ENCODE data around the gene ZBTB25. TPM values are rescaled to one million over a fixed set of nuclear protein-coding genes. Genes with fewer than 3 reads are reported as not detected.

ZBTB25 gene
- polyA plus RNA-seq, 3 donors, result 3.2 to 8.7 (median 3.9) TPM

GRCh38 chr14:64444140-64444539 lies 59.5 kb downstream of the ZBTB25 start:
- intact Hi-C loops (cut with micrococcal nuclease), result no loop called here
- Histone ChIP-seq H3K36me3 (replicated peaks in 1 of 2; ENCODE audit: control insufficient read depth in 1 of 2, insufficient read depth in 2 of 2, low read length in 2 of 2) (peaks cover 28 to 82% of the 10 kb centered on the region in 2 donors), H3K9ac (ENCODE audit: insufficient read depth, low read length, poor library complexity, severe bottlenecking) (no peak overlapping the region), H4K20me1 (ENCODE audit: insufficient read depth, low read length) (no peaks in the 10 kb centered on the region), H3K4me2 (replicated peaks; ENCODE audit: extremely low read depth, low read length, poor library complexity, severe bottlenecking) (no peak overlapping the region), H3K4me1 (ENCODE audit: control insufficient read depth in 1 of 2, insufficient read depth in 2 of 2, low read length in 2 of 2) (no peaks in the 10 kb centered on the region), H3K4me3 (replicated peaks in 1 of 3; ENCODE audit: low read depth in 2 of 3, low read length in 3 of 3) (no peak overlapping the region), H2AFZ (ENCODE audit: insufficient read depth, low read depth, low read length, poor library complexity, severe bottlenecking) (no peak overlapping the region), H3K27ac (ENCODE audit: low read depth in 1 of 2, low read length in 2 of 2) (no peak overlapping the region), H3K27me3 (ENCODE audit: control insufficient read depth in 2 of 2, insufficient read depth in 2 of 2, low read length in 2 of 2) (no peaks in the 10 kb centered on the region), H3K79me2 (ENCODE audit: insufficient read depth, low read length) (no peaks in the 10 kb centered on the region), H3K9me3 (replicated peaks in 1 of 2; ENCODE audit: control insufficient read depth in 1 of 2, insufficient read depth in 1 of 2, low read length in 2 of 2) (no peaks in the 10 kb centered on the region)
- TF ChIP-seq, protein P1, sequence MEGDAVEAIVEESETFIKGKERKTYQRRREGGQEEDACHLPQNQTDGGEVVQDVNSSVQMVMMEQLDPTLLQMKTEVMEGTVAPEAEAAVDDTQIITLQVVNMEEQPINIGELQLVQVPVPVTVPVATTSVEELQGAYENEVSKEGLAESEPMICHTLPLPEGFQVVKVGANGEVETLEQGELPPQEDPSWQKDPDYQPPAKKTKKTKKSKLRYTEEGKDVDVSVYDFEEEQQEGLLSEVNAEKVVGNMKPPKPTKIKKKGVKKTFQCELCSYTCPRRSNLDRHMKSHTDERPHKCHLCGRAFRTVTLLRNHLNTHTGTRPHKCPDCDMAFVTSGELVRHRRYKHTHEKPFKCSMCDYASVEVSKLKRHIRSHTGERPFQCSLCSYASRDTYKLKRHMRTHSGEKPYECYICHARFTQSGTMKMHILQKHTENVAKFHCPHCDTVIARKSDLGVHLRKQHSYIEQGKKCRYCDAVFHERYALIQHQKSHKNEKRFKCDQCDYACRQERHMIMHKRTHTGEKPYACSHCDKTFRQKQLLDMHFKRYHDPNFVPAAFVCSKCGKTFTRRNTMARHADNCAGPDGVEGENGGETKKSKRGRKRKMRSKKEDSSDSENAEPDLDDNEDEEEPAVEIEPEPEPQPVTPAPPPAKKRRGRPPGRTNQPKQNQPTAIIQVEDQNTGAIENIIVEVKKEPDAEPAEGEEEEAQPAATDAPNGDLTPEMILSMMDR (IDR thresholded peaks at IDR 0.05), result no peak
- DNase-seq, result no peak
- H3K9me3 Mint-ChIP-seq, result no peaks in the 10 kb centered on the region
- peaks cover 46 to 56% of the 10 kb centered on the region in 2 donors for H3K36me3 Mint-ChIP-seq
- 70% methylated on average over 9 of the region's 11 CpGs for WGBS (ENCODE audit: insufficient coverage)
- no peaks in the 10 kb centered on the region for H3K4me1 Mint-ChIP-seq
- peak overlapping the region in 1 of 7 donors; percentile 6 for H3K27ac Mint-ChIP-seq
- no peaks in the 10 kb centered on the region for H3K27me3 Mint-ChIP-seq (ENCODE audit: low read depth in 3 of 3)
- H3K4me3 Mint-ChIP-seq, result no peak overlapping the region

GRCh38 chr14:64442300-64442988 lies 61.2 kb downstream of the ZBTB25 start:
- no peak overlapping the region for H2AFZ ChIP-seq (ENCODE audit: insufficient read depth, low read depth, low read length, poor library complexity, severe bottlenecking)
- Mint-ChIP-seq H3K27me3 (ENCODE audit: low read depth in 3 of 3) (no peaks in the 10 kb centered on the region), H3K4me3 (no peak overlapping the region), H3K36me3 (peaks cover 47 to 55% of the 10 kb centered on the region in 2 donors), H3K4me1 (no peaks in the 10 kb centered on the region), H3K27ac (peak overlapping the region in 1 of 7 donors; percentile 49), H3K9me3 (no peaks in the 10 kb centered on the region)
- WGBS (ENCODE audit: insufficient coverage), result 92% methylated on average over 14 of the region's 17 CpGs
- intact Hi-C loops (cut with micrococcal nuclease), result no loop called here
- H3K9ac ChIP-seq (ENCODE audit: insufficient read depth, low read length, poor library complexity, severe bottlenecking), result no peak overlapping the region
- H4K20me1 ChIP-seq (ENCODE audit: insufficient read depth, low read length), result no peaks in the 10 kb centered on the region
- H3K79me2 ChIP-seq (ENCODE audit: insufficient read depth, low read length), result no peaks in the 10 kb centered on the region
- no peak for DNase-seq
- no peak overlapping the region for H3K4me2 ChIP-seq (replicated peaks; ENCODE audit: extremely low read depth, low read length, poor library complexity, severe bottlenecking)
- TF ChIP-seq, protein P1 (IDR thresholded peaks at IDR 0.05), result no peak
- no peaks in the 10 kb centered on the region for H3K4me1 ChIP-seq (ENCODE audit: control insufficient read depth in 1 of 2, insufficient read depth in 2 of 2, low read length in 2 of 2)
- no peaks in the 10 kb centered on the region for H3K9me3 ChIP-seq (replicated peaks in 1 of 2; ENCODE audit: control insufficient read depth in 1 of 2, insufficient read depth in 1 of 2, low read length in 2 of 2)
- H3K36me3 ChIP-seq (replicated peaks in 1 of 2; ENCODE audit: control insufficient read depth in 1 of 2, insufficient read depth in 2 of 2, low read length in 2 of 2), result peaks cover 32 to 82% of the 10 kb centered on the region in 2 donors
- H3K4me3 ChIP-seq (replicated peaks in 1 of 3; ENCODE audit: low read depth in 2 of 3, low read length in 3 of 3), result no peak overlapping the region
- H3K27me3 ChIP-seq (ENCODE audit: control insufficient read depth in 2 of 2, insufficient read depth in 2 of 2, low read length in 2 of 2), result no peaks in the 10 kb centered on the region
- no peak overlapping the region for H3K27ac ChIP-seq (ENCODE audit: low read depth in 1 of 2, low read length in 2 of 2)

Measured in CD14-positive monocyte (primary cell).